Mesothelial cell of epicardium (in vitro differentiated cells): ENCODE data around the gene PTCH1. TPM values are rescaled to one million over a fixed set of nuclear protein-coding genes. Genes with fewer than 3 reads are reported as not detected.

Source experiments
- DNase-seq, 2 experiments: peaks; one replicate each; pipeline ENCODE4 v3.0.0; 2021; ENCODE audit warnings: low spot score in 2 of 2; ENCODE audit not compliant: unreplicated experiment in 2 of 2
- H3K27ac Mint-ChIP-seq: 2 replicates; pipeline ENCODE4 v1.8.0; 2021; ENCODE audit warnings: mixed read lengths
- H3K27me3 Mint-ChIP-seq: 2 replicates; pipeline ENCODE4 v1.8.0; 2021; ENCODE audit warnings: low read depth, mixed read lengths
- H3K36me3 Mint-ChIP-seq: 2 replicates; pipeline ENCODE4 v1.8.0; 2021; ENCODE audit warnings: mixed read lengths
- H3K4me1 Mint-ChIP-seq: 2 replicates; pipeline ENCODE4 v1.8.0; 2021; ENCODE audit warnings: mixed read lengths
- H3K4me3 Mint-ChIP-seq: 2 replicates; pipeline ENCODE4 v1.8.0; 2021; ENCODE audit warnings: mild to moderate bottlenecking, moderate library complexity, mixed read lengths
- H3K9me3 Mint-ChIP-seq: 2 replicates; pipeline ENCODE4 v1.8.0; 2021; ENCODE audit warnings: mixed read lengths
- total RNA-seq: library from RNA; stranded (reverse); gene quantifications from 3 replicates; pipeline ENCODE4 v1.2.1, GENCODE V29; 2021
- TF ChIP-seq, protein P1 (sequence below): fragments of 200-600 bp; sonication (generic); IDR thresholded peaks from one replicate; pipeline ENCODE4 v1.5.0; 2021; ENCODE audit warnings: antibody characterized with exemption; ENCODE audit not compliant: unreplicated experiment

Gene PTCH1
- total RNA-seq, 1 donor from 2014 or later = 36.1 TPM

DNA sequence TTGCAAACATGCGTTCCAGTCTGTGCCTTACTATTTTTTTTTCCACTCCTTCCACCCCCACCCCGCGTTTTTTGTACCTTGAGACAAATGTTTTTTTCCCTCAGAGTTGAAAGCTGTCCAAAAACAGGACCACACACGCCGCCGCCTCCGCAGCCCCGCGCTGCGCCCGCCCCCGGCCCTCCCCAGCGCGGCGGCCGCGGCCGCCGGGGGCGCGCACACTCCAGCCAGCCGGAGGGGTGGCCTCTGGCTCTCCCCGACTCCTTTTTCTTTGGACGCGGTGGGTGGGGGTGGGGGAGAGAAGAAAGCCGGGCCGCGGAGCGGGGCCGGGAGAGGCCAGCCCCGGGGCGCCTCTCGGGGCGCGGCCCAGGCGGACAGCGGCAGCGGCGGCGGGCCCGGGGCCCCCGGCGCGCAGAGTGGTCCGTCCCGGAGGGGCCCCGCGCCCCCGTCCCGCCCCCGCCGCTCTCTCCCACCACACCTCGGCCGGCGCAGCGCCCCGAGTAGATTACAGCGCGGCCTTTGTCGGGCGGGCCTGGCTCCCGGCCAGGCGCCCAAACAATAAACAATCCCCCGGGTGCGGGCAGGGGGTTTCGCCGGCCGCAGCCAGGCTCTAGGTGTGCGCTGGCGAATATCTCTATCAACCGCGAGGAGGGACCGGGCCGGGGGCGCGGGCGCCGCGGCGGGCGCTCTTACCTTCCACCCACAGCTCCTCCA is 10.9 kb downstream of the PTCH1 start:
- no peaks in the 10 kb centered on the region for H3K9me3 Mint-ChIP-seq
- peak overlapping the region; percentile 95 for H3K4me3 Mint-ChIP-seq
- H3K27ac Mint-ChIP-seq = peak overlapping the region; percentile 94
- TF ChIP-seq, protein P1, sequence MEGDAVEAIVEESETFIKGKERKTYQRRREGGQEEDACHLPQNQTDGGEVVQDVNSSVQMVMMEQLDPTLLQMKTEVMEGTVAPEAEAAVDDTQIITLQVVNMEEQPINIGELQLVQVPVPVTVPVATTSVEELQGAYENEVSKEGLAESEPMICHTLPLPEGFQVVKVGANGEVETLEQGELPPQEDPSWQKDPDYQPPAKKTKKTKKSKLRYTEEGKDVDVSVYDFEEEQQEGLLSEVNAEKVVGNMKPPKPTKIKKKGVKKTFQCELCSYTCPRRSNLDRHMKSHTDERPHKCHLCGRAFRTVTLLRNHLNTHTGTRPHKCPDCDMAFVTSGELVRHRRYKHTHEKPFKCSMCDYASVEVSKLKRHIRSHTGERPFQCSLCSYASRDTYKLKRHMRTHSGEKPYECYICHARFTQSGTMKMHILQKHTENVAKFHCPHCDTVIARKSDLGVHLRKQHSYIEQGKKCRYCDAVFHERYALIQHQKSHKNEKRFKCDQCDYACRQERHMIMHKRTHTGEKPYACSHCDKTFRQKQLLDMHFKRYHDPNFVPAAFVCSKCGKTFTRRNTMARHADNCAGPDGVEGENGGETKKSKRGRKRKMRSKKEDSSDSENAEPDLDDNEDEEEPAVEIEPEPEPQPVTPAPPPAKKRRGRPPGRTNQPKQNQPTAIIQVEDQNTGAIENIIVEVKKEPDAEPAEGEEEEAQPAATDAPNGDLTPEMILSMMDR = no peak
- H3K4me1 Mint-ChIP-seq = peaks cover 41% of the 10 kb centered on the region
- no peaks in the 10 kb centered on the region for H3K36me3 Mint-ChIP-seq
- DNase-seq = peak in 1 of 2 experiments; percentile 80
- no peaks in the 10 kb centered on the region for H3K27me3 Mint-ChIP-seq

DNA sequence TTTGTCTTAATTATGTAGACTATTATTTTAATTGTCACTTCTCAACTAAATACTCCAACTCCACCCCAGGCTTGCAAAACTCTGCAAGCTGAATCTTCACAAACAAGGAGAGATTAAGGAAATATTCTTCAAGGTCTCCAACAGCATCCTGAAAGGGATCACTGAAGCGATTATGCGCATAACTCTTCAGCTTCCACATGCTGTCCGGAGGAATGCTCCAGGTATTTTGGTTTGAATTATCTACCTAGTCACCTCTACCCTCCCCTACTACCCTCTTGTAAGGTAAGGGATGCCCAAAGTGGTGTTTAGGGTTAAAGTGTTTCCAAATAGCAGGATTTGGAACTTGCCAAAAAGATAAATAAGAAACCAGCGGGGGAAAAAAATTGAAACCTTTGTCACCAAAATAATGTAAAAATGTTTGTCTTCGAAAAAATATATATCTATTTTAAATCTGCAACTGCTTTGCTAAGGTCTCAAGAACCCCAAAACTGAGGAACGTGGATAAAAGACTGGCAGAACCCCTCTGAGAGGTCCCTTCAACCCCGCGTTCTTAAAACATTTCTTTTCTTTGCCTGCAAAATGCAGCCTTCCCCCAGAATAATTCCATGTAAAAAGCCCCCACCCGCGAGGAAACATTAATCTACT is 11.6 kb downstream of the PTCH1 start:
- Mint-ChIP-seq H3K9me3 (no peaks in the 10 kb centered on the region), H3K4me1 (peaks cover 46% of the 10 kb centered on the region), H3K27ac (peak overlapping the region; percentile 86), H3K27me3 (no peaks in the 10 kb centered on the region), H3K36me3 (no peaks in the 10 kb centered on the region), H3K4me3 (peak overlapping the region; percentile 83)
- no peak for DNase-seq
- TF ChIP-seq, protein P1 = no peak

- Mint-ChIP-seq H3K27ac (no peak overlapping the region), H3K4me1 (peaks cover 48% of the 10 kb centered on the region), H3K9me3 (no peaks in the 10 kb centered on the region), H3K4me3 (peak overlapping the region; percentile 83), H3K27me3 (no peaks in the 10 kb centered on the region), H3K36me3 (no peaks in the 10 kb centered on the region)
- no peak for DNase-seq
- TF ChIP-seq, protein P1 = no peak
Measured at GRCh38 chr9:95504053-95504963, 12.5 kb downstream of the PTCH1 start.

DNA sequence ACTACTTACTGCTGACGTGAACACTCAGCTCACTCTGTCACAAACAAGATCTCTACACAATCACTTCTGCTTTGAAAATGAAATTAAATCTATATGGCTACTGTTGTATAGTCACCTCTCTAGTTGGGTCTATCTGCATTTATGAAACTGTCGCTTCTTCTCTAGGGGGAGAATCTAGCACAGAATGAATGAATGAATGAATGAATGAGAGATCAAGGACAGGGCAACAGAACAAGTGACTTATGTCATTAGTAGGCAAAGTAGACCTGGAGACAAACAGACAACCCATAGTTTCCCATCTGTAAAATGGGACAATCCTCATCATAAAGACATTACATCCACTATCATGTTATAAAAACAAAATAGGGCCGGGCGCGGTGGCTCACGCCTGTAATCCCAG is 13.4 kb downstream of the PTCH1 start:
- Mint-ChIP-seq H3K4me3 (no peak overlapping the region), H3K27me3 (no peaks in the 10 kb centered on the region), H3K9me3 (no peaks in the 10 kb centered on the region), H3K27ac (no peak overlapping the region), H3K4me1 (peaks cover 57% of the 10 kb centered on the region), H3K36me3 (no peaks in the 10 kb centered on the region)
- TF ChIP-seq, protein P1 = no peak
- no peak for DNase-seq

DNA sequence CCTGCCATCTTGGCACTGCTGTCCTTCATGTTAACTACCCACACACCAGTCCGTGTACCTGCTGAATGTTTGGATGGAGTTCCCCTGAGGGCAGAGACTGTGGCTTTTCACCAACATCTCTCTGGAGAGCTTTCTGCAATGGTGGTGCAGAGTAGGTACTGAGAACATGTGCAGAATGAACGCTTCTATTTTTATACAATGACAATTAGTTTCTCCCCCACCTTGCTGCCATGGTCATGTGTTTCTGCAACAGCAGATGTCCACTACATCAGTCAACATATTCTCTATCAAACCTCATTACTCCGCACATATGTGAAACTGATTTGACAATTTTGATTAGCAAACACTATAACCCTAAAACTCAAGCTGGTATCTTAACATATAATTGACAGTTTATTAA is 14.5 kb downstream of the PTCH1 start:
- H3K4me3 Mint-ChIP-seq = no peak overlapping the region
- no peak for DNase-seq
- TF ChIP-seq, protein P1 = no peak
- H3K9me3 Mint-ChIP-seq = no peaks in the 10 kb centered on the region
- H3K27me3 Mint-ChIP-seq = no peaks in the 10 kb centered on the region
- H3K4me1 Mint-ChIP-seq = peaks cover 68% of the 10 kb centered on the region
- H3K27ac Mint-ChIP-seq = no peak overlapping the region
- no peaks in the 10 kb centered on the region for H3K36me3 Mint-ChIP-seq
